ENCODE data around the gene MYOG.

DNA sequence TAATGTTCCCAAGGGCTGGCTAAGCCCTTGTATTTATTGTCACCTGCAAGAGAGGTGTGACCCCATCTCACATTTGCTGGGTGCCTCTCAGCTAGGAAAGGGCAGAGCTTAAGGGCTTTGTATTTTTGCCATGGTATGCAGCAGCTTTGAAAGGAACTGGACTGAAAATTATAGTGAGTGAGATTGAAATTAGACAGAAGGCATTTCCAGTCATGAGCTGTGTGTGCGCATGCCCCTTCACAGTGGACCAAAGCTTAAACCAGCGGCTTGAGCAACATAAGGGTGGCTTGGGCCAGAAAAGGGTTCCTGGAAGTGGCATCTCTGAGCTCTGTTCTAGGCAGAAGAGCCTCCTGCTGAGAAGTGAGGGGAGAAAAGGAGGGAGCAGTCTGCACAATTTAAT, 19.8 kb downstream of the MYOG start:
- TF ChIP-seq, protein P1, sequence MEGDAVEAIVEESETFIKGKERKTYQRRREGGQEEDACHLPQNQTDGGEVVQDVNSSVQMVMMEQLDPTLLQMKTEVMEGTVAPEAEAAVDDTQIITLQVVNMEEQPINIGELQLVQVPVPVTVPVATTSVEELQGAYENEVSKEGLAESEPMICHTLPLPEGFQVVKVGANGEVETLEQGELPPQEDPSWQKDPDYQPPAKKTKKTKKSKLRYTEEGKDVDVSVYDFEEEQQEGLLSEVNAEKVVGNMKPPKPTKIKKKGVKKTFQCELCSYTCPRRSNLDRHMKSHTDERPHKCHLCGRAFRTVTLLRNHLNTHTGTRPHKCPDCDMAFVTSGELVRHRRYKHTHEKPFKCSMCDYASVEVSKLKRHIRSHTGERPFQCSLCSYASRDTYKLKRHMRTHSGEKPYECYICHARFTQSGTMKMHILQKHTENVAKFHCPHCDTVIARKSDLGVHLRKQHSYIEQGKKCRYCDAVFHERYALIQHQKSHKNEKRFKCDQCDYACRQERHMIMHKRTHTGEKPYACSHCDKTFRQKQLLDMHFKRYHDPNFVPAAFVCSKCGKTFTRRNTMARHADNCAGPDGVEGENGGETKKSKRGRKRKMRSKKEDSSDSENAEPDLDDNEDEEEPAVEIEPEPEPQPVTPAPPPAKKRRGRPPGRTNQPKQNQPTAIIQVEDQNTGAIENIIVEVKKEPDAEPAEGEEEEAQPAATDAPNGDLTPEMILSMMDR (IDR thresholded peaks at IDR 0.05; ENCODE audit: low read depth, low read length) = no peak
- TF ChIP-seq, protein P2, sequence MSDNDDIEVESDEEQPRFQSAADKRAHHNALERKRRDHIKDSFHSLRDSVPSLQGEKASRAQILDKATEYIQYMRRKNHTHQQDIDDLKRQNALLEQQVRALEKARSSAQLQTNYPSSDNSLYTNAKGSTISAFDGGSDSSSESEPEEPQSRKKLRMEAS (IDR thresholded peaks at IDR 0.05; ENCODE audit: low read depth, low read length) = no peak

All from NB4 (cell line).